ENCODE results near the gene ROR1.

- TF ChIP-seq EZH2 (IDR thresholded peaks at IDR 0.05) (no peak), CTCF (IDR thresholded peaks at IDR 0.05 in 2 of 3, conservative IDR thresholded peaks at IDR 0.05 in 1 of 3; ENCODE audit: borderline replicate concordance in 1 of 3, insufficient read depth in 1 of 3, low read depth in 2 of 3, low read length in 2 of 3) (no peak), CEBPB (IDR thresholded peaks at IDR 0.05; ENCODE audit: low read depth) (no peak), MAX (IDR thresholded peaks at IDR 0.05) (no peak)
Observed at GRCh38 chr1:63856924-63857323, 83.1 kb downstream of the ROR1 start.

All from HCT116 (cell line).